Activated CD8-positive, alpha-beta memory T cell treated with anti-CD3 and anti-CD28 coated beads, Interleukin-2, amount 50 U/mL, for 1 hour (primary cell): Measurements from ENCODE around the gene NT5C1A.

Experiments
- DNase-seq: peaks from one replicate; pipeline ENCODE4 v3.0.0-alpha.2; 2020; ENCODE audit errors: extremely low read depth

Gene NT5C1A

GRCh38 chr1:39637361-39637760, 34.5 kb downstream of the NT5C1A start:
- DNase-seq: no peak

- DNase-seq: no peak
Measured at GRCh38 chr1:39635871-39636210, 36.1 kb downstream of the NT5C1A start.

- no peak for DNase-seq
Measured at GRCh38 chr1:39635205-39635870, 36.6 kb downstream of the NT5C1A start.

GRCh38 chr1:39633422-39633821, 38.5 kb downstream of the NT5C1A start:
- no peak for DNase-seq

GRCh38 chr1:39632682-39633417, 39.1 kb downstream of the NT5C1A start:
- DNase-seq: no peak

- no peak for DNase-seq
Measured at GRCh38 chr1:39632323-39632681, 39.6 kb downstream of the NT5C1A start.

GRCh38 chr1:39631361-39632322, 40.3 kb downstream of the NT5C1A start:
- DNase-seq: no peak

- DNase-seq: no peak
Measured at GRCh38 chr1:39628807-39629350, 43.0 kb downstream of the NT5C1A start.

- no peak for DNase-seq
Measured at GRCh38 chr1:39626646-39627045, 45.3 kb downstream of the NT5C1A start.

- no peak for DNase-seq
Measured at GRCh38 chr1:39625462-39626273, 46.2 kb downstream of the NT5C1A start.

GRCh38 chr1:39625009-39625408, 46.9 kb downstream of the NT5C1A start:
- no peak for DNase-seq

GRCh38 chr1:39623053-39623452, 48.9 kb downstream of the NT5C1A start:
- DNase-seq: no peak

GRCh38 chr1:39622427-39622826, 49.5 kb downstream of the NT5C1A start:
- no peak for DNase-seq

- no peak for DNase-seq
Measured at GRCh38 chr1:39620659-39621165, 51.2 kb downstream of the NT5C1A start.

- DNase-seq: no peak
Measured at GRCh38 chr1:39617488-39618049, 54.3 kb downstream of the NT5C1A start.

GRCh38 chr1:39615086-39615673, 56.7 kb downstream of the NT5C1A start:
- no peak for DNase-seq

- DNase-seq: no peak
Measured at GRCh38 chr1:39614488-39614887, 57.4 kb downstream of the NT5C1A start.

GRCh38 chr1:39613250-39613649, 58.7 kb downstream of the NT5C1A start:
- no peak for DNase-seq

- peak; percentile 21 for DNase-seq
Measured at GRCh38 chr1:39609618-39610331, 62.1 kb downstream of the NT5C1A start.
